Measurements from ENCODE around the gene DLG2.

DNA sequence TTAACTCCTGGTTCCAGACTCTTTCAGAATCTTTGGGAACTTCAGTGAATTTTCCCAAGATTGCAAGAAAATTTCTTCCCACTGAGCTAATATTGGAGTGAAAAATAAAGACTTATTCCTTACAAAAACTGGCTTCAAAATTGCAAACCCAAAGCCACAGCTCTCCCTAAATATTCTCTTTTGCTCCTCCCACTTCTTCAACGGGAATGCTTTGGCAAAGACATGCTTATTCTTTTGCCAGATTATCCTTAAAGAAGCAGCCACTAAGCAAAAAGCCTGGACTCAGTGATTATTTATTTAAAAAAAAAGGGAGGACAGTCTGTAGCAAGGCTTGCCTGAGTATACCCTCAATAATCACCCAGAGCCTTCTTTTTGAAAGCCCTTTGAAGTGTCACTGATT lies 1438.6 kb downstream of the DLG2 start:
- no peak for TF ChIP-seq POLR2A (conservative IDR thresholded peaks at IDR 0.05)
- no peak for TF ChIP-seq HCFC1 (IDR thresholded peaks at IDR 0.05; ENCODE audit: low read depth, low read length)
- TF ChIP-seq, protein P1, sequence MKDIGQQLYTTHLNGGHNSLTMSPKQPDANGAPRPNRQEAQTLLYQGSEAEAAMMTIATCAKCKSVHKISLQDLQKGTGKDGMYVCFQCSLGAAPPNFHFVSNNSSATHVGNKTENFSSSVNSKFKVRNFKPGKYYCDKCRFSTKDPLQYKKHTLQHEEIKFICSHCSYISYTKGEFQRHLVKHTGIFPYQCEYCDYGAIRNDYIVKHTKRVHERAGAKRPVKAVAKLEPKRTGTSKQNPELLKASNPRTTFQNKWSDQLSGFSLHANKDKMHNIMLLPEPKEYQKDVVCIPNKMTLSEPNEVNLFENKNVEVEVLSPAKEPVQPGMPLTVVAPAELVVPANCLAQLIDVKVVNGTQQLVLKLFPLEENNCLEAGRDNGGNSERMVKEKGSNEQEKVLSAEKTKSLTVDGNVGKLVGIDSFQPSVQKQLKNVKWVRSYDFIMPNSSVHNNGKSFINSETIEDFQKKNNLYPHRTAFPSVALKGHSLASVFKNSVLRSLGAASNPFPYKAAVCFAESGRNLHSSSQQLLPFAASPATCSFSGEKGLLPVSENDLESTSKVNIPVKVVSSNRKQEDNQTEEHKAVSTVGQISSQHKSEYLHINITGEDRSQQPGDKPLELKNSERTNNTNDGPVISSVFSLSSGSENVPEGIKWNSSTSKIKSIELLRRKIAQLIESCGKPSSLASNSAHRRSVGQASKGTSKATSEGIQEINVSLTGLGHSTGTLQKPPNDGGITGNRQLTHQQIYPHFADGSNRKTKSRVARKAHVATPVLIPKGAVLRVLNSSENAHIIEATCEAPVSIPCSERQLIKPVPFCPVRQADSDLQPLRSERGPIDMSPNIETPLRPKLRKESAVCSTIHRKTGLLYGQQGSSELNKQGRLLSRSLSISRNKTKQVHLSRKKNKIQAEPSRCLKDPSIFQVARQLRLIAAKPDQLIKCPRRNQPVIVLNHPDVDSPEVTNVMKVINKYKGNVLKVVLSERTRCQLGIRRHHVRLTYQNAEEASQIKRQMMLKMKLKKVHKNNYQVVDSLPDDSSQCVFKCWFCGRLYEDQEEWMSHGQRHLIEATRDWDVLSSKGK (CRISPR knock-in tag; IDR thresholded peaks at IDR 0.05), result no peak
- TF ChIP-seq ZNF12 (CRISPR knock-in tag; IDR thresholded peaks at IDR 0.05), result no peak
- TF ChIP-seq ELF2 (CRISPR knock-in tag; IDR thresholded peaks at IDR 0.05), result no peak

Data from K562 (cell line).